Testis (tissue), 3 donors: ENCODE data around the gene LARGE1. TPM values are rescaled to one million over a fixed set of nuclear protein-coding genes. Genes with fewer than 3 reads are reported as not detected.

Experiments
- DNase-seq: peaks from one replicate; pipeline ENCODE4 v3.0.0-alpha.2; 2019
- H3K27ac ChIP-seq, 2 donors: fragments of 200-600 bp; sonication (generic); one replicate each; pipeline ENCODE4 v1.5.1; 2019
- H3K27me3 ChIP-seq: fragments of 200-600 bp; sonication (generic); one replicate; pipeline ENCODE4 v1.5.1; 2019
- H3K36me3 ChIP-seq: fragments of 200-600 bp; sonication (generic); one replicate; pipeline ENCODE4 v1.5.1; 2017; ENCODE audit warnings: low read depth; ENCODE audit errors: missing control alignments
- H3K4me1 ChIP-seq: fragments of 200-600 bp; sonication (generic); one replicate; pipeline ENCODE4 v1.5.1; 2019
- H3K4me3 ChIP-seq, 2 donors: fragments of 200-600 bp; sonication (generic); one replicate each; pipeline ENCODE4 v1.5.1; 2017 to 2019
- H3K9me3 ChIP-seq: fragments of 200-600 bp; sonication (generic); one replicate; pipeline ENCODE4 v1.5.1; 2017
- POLR2A ChIP-seq: fragments of 450-650 bp; IDR thresholded peaks from one replicate; pipeline ENCODE4 v1.6.1; 2017; ENCODE audit warnings: antibody characterized with exemption, mild to moderate bottlenecking, moderate library complexity
- WGBS, 2 donors: methylation state at CpG; one replicate each; pipeline ENCODE4 v1.1.5; 2018; 5-methylcytosine and 5-hydroxymethylcytosine counted together
- intact Hi-C: fragments of 100-400 bp; cut with DNase I; formaldehyde crosslinking; loops from one replicate; pipeline ENCODE4 v1.15.1; 2023; ENCODE audit warnings: low total_unique reads
- microRNA-seq, 2 donors: library from miRNA; unstranded; fragments of <30 nt; microRNA quantifications; one replicate each; pipeline ENCODE4, GENCODE V29; 2016; ENCODE audit warnings: borderline number of aligned reads in 2 of 2, borderline replicate concordance in 1 of 2
- polyA plus RNA-seq: library from polyadenylated mRNA; stranded (reverse); fragments of 350-450 nt; fragmentation: Illumina TruSeq; extraction: RNeasy Lipid Tissue Mini Kit (QIAGEN cat#74804); gene quantifications from one replicate; pipeline ENCODE4 v1.2.3, GENCODE V29; 2014; ENCODE audit warnings: low read depth, low replicate concordance; ENCODE audit not compliant: insufficient read depth
- small RNA-seq, 2 donors: library from RNA; depleted of rRNA; stranded (forward); fragments of <200 nt; gene quantifications; one replicate each; pipeline ENCODE3, GENCODE V24; 2016
- total RNA-seq, 2 donors: library from RNA; depleted of rRNA; stranded (reverse); fragments of >200 nt; gene quantifications; one replicate each; pipeline ENCODE4 v1.2.3, GENCODE V29; 2016
- TF ChIP-seq, protein P1 (sequence below), 3 experiments: fragments of 450-650 bp in 2 of 3; fragments of 200-600 bp in 1 of 3; sonication (generic) in 1 of 3; IDR thresholded peaks; one replicate each; pipeline ENCODE4 v1.5.1; 2016 to 2019; ENCODE audit warnings: antibody characterized with exemption in 3 of 3, mild to moderate bottlenecking in 2 of 3, moderate library complexity in 1 of 3

The LARGE1 gene
- total and polyA plus RNA-seq, 3 donors from 2014 or later: 19.5 to 27.3 (median 21.8) TPM

DNA sequence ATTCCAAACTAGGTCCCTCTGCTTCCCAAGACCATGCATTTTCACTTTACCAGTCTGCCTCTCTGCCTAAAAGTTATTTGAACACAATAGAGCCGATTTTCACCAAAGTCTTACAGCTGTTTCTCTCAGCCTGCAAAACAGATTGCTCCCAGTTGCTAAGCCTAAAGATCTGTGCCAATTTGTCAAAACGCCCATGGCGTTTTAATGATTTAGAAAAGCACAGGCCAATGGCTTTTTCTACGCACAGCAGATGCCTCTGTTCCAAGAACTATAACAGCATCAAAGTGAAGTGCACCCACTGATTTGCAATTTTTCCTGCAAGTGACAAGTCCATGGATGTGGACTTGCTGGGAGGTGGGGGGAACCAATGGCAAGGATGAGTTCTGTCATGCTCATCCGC, 688.2 kb downstream of the LARGE1 start:
- no peak for TF ChIP-seq POLR2A
- TF ChIP-seq, protein P1, sequence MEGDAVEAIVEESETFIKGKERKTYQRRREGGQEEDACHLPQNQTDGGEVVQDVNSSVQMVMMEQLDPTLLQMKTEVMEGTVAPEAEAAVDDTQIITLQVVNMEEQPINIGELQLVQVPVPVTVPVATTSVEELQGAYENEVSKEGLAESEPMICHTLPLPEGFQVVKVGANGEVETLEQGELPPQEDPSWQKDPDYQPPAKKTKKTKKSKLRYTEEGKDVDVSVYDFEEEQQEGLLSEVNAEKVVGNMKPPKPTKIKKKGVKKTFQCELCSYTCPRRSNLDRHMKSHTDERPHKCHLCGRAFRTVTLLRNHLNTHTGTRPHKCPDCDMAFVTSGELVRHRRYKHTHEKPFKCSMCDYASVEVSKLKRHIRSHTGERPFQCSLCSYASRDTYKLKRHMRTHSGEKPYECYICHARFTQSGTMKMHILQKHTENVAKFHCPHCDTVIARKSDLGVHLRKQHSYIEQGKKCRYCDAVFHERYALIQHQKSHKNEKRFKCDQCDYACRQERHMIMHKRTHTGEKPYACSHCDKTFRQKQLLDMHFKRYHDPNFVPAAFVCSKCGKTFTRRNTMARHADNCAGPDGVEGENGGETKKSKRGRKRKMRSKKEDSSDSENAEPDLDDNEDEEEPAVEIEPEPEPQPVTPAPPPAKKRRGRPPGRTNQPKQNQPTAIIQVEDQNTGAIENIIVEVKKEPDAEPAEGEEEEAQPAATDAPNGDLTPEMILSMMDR (IDR thresholded peaks at IDR 0.05): no peak
- Histone ChIP-seq H3K27me3 (no peaks in the 10 kb centered on the region), H3K9me3 (no peaks in the 10 kb centered on the region), H3K27ac (no peak overlapping the region), H3K36me3 (no peaks in the 10 kb centered on the region), H3K4me1 (no peaks in the 10 kb centered on the region), H3K4me3 (no peak overlapping the region)
- no peak for DNase-seq
- WGBS, 2 donors: 77 to 82% methylated on average over 5 of the region's 5 CpGs
- intact Hi-C loops: no loop called here

DNA sequence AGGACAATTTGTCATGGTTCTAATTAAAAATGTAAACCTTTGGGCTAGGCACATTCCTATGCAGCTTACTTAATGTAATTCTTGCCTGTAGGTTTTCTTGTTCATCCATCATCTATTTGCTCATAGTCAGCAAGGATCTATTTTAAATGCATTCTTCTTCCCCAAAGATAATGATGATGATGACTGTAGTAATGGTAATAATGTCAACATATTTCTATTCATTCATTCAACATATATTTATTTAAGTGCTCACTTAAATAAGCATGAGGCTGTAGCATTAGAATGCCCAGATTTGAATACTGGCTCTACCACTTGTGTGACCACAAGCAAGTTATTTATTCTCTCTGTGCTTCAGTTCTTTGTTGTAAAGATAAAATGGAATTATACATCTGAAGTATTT, 692.5 kb downstream of the LARGE1 start:
- no peaks in the 10 kb centered on the region for H3K9me3 ChIP-seq
- no peak for DNase-seq
- no peak overlapping the region for H3K27ac ChIP-seq
- H3K27me3 ChIP-seq: no peaks in the 10 kb centered on the region
- TF ChIP-seq, protein P1 (IDR thresholded peaks at IDR 0.05): no peak
- TF ChIP-seq POLR2A: no peak
- H3K36me3 ChIP-seq: no peaks in the 10 kb centered on the region
- H3K4me1 ChIP-seq: no peaks in the 10 kb centered on the region
- no peak overlapping the region for H3K4me3 ChIP-seq
- intact Hi-C loops: no loop called here

DNA sequence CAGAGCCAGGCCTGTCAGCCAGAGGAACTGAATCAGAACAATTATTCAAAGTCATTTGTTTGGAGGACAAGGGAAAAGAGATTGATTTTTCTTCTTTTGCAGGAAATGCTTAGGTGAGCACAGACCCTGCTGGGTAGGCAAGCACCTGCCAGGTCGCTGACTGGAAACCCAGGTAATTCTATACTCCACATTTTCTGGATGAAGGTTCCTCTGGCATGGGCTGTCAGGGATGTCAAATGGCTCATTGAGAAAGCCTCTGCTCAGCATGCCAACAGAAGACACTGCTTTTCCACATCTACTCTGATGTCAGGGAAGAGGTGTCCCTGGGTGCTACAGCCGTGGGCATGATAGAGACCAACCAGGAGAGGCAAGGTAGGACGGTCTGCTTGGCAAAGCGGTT, 695.4 kb downstream of the LARGE1 start:
- Histone ChIP-seq H3K4me1 (no peaks in the 10 kb centered on the region), H3K27me3 (no peaks in the 10 kb centered on the region), H3K27ac (no peak overlapping the region), H3K9me3 (no peaks in the 10 kb centered on the region), H3K4me3 (no peak overlapping the region), H3K36me3 (no peaks in the 10 kb centered on the region)
- DNase-seq: no peak
- TF ChIP-seq, protein P1 (IDR thresholded peaks at IDR 0.05): no peak
- TF ChIP-seq POLR2A: no peak
- intact Hi-C loops: no loop called here
- 93 to 98% methylated on average over 4 of the region's 4 CpGs for WGBS, 2 donors

Small RNA genes within 50 kb of the gene (microRNA-seq; reads per million reads assigned to microRNA genes)
- gene MIR4764: 0 reads per million in 2 donors

Small RNA genes within 50 kb of the gene (small RNA-seq; reads per million reads assigned to genes)
- gene MIR4764: 0 reads per million in 2 donors
- gene SNORA50B: 0 reads per million in 2 donors
